SJSA1 (cell line): ENCODE measurements around the gene ZNF3. TPM values are rescaled to one million over a fixed set of nuclear protein-coding genes. Genes with fewer than 3 reads are reported as not detected.
"Not testable (repeated sequence)": the region's sequence is repeated elsewhere in the genome, so short reads cannot be mapped to it uniquely, and the experiment has no call there.

Experiments used
- DNase-seq, 2 experiments: peaks; one replicate each; pipeline ENCODE4 v3.0.0-alpha.2; 2015 to 2020; ENCODE audit warnings: low spot score in 2 of 2, low read depth in 1 of 2
- H3K27ac ChIP-seq: fragments of 250-450 bp; sonication (Bioruptor Pico); 2 replicates; pipeline ENCODE4 v1.5.1; 2020; ENCODE audit warnings: mild to moderate bottlenecking, moderate library complexity
- H3K27me3 ChIP-seq: fragments of 250-450 bp; sonication (Bioruptor Pico); replicated peaks from 2 replicates; pipeline ENCODE4 v1.5.1; 2020; ENCODE audit warnings: mild to moderate bottlenecking, moderate library complexity
- H3K36me3 ChIP-seq: fragments of 250-450 bp; sonication (Bioruptor Pico); 2 replicates; pipeline ENCODE4 v1.5.1; 2020; ENCODE audit warnings: mild to moderate bottlenecking
- H3K4me1 ChIP-seq: fragments of 250-450 bp; sonication (Bioruptor Pico); replicated peaks from 2 replicates; pipeline ENCODE4 v1.6.1; 2021; ENCODE audit warnings: mild to moderate bottlenecking
- H3K4me3 ChIP-seq: fragments of 250-450 bp; sonication (Bioruptor Pico); 2 replicates; pipeline ENCODE4 v1.5.1; 2020; ENCODE audit warnings: mild to moderate bottlenecking
- H3K9me3 ChIP-seq: fragments of 250-450 bp; sonication (Bioruptor Pico); replicated peaks from 2 replicates; pipeline ENCODE4 v1.5.1; 2020; ENCODE audit warnings: mild to moderate bottlenecking
- total RNA-seq: library from RNA; depleted of rRNA; stranded (reverse); fragments of >200 nt; shearing (Covaris generic); gene quantifications from 2 replicates; pipeline ENCODE4 v1.2.3, GENCODE V29; 2014; rRNA removed

The ZNF3 gene
- total RNA-seq, result 27.4 and 36.9 TPM in 2 replicates

DNA sequence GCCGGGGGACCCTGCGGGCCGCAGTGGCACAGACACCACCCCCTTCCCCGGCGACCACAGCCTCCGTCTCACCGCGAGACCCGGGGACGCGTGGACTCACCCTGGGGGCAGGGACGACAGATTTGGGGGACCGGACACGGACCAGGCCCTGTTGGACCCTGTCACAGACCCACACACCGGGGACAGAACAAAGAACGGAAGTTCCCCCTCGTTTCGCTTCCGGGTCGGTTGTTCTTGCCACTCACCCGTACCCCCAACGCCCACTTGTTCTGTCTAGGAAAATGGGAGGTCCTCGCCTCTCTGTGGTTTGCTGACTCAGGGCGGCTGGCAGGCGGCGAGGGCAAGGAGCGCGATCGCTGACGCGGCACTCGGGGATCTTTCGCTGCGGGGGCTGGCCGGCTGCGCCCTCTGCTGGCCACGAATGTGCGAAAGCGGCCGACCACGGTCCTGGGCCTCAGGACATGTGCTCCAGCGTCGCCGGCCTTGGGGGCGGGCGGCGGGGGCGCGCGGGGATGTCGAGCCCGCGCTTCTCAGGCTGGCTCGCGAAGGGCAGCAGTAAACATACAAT lies at the start of gene ZNF3:
Gene ZNF3 (minus strand): TSS at position 189 of the 568 bp plus-strand sequence. CDS start 4,366 bp downstream, outside the sequence.
- H3K27ac ChIP-seq, result peak within 1 kb of the TSS; percentile 78
- no peaks in the 10 kb centered on the region for H3K27me3 ChIP-seq
- no peaks in the 10 kb centered on the region for H3K9me3 ChIP-seq
- H3K4me1 ChIP-seq, result peaks cover 12% of the 10 kb centered on the region
- DNase-seq, result peak; percentile 99
- peaks cover 42% of the 10 kb centered on the region for H3K36me3 ChIP-seq
- H3K4me3 ChIP-seq, result peak within 1 kb of the TSS; percentile 83

DNA sequence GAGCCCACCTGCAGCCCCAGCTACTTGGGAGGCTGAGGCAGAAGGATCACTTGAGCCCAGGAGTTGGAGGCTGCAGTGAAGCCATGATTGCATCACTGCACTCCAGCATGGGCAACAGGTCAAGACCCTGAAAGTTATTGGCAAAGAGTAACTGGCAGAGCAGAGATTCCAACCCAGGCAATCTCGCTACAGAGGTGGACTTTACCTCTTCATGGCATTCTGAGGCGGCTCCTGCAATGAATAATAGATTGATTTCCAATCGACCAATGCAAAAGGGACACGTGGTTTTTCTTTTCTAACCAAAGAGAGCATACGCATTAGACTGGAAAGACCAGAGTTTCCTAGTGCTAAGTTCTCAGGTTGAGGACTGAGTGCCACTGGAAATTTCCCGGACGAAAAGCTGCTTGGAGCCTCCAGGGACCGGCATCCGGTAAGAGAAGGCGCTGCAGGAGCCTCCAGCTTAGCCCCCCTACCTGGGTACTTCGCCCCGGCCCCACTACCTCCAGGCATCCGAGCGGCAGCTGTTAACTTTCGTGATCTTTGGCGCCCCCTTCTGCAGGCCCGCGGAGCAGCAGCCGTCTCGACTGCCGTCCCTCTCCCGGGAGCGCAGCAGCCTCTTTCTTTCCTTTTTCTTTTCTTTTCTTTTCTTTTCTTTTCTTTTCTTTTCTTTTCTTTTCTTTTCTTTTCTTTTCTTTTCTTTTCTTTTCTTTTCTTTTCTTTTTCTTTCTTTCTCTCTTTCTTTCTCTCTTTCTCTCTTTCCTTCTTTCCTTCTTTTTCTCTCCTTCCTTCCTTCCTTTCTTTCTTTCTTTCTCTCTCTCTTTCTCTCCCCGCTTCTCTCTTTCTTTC lies 49.3 kb upstream of the ZNF3 start:
- no peaks in the 10 kb centered on the region for H3K9me3 ChIP-seq
- 0 out of 2 replicates have a peak, but pooled peaks cover 2% of the 10 kb centered on the region for H3K27me3 ChIP-seq
- no peak overlapping the region for H3K27ac ChIP-seq
- no peak overlapping the region for H3K4me3 ChIP-seq
- 0 out of 2 replicates have a peak, but pooled peaks cover 2% of the 10 kb centered on the region for H3K36me3 ChIP-seq
- peaks cover 24% of the 10 kb centered on the region for H3K4me1 ChIP-seq
- DNase-seq, result peak; percentile 65 to 73

DNA sequence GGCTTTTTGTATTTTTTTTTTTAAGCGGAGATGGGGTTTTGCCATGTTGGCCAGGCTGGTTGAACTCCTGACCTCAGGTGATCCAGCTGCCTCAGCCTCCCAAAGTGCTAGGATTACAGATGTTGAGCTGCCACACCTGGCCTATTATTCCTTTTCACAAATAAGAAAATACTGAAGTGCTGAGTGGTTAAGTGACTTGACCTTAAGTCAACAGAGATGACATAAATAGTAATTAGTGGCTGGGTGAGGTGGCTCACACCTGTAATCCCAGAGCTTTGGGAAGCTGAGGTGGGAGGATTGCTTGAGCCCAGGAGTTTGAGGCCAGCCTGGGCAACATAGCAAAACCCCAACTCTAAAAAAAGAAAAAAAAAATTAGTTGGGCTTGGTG lies 48.7 kb upstream of the ZNF3 start:
- H3K27ac ChIP-seq, H3K9me3 ChIP-seq, H3K27me3 ChIP-seq, H3K4me3 ChIP-seq, H3K36me3 ChIP-seq, DNase-seq: not testable (repeated sequence)
- peaks cover 24% of the 10 kb centered on the region for H3K4me1 ChIP-seq

DNA sequence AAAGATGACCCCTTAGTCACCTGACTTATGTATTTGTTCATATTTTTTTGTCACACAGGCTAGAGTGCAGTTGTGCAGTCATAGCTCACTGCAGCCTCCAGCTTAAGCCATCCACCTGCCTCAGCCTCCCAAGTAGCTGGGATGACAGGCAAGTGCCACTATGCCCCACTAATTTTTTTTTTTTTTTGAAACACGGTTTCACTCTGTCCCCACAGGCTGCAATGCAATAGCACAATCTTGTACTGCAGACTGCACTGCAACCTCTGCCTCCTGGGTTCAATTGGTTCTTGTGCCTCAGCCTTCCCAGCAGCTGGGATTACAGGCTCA lies 47.1 kb upstream of the ZNF3 start:
- Histone ChIP-seq H3K4me3 (no peak overlapping the region), H3K27me3 (no peaks in the 10 kb centered on the region), H3K4me1 (peaks cover 24% of the 10 kb centered on the region), H3K36me3 (peaks cover 5% of the 10 kb centered on the region; the same call in 1 of the 2 replicates), H3K27ac (no peak overlapping the region), H3K9me3 (no peaks in the 10 kb centered on the region)
- no peak for DNase-seq

DNA sequence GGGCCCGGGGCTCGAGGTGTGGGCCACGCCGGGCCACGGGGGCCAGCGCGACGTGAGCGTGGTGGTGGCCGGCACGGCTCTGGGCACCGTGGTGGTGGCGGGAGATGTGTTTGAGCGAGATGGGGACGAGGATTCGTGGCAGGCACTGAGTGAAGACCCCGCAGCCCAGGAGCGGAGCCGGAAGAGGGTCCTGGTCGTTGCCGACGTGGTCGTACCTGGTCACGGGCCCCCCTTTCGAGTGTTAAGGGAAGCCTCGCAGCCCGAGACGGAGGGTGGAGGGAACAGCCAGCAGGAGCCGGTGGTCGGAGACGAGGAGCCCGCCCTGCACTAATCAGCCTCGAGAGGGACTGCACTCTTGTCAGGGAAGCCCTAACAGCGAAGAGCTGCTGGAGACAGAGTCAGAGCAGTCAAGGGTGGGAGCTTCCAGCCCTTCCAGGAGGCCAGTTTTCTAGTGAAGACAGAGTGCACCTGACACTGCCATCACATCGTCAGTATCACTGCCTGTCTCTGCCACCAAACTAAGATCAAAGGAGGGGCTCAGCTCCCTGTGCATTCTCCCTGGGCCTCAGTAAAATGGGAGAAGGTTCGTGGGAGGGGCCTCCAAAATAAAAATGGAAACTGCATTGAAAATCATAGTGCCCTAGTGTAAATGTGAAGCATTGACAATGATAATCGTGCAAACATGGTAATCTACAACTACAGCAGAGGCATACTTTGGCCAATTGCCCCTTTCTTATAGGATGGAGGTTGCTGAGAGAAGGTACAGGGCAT lies 46.5 kb upstream of the ZNF3 start:
- H3K9me3 ChIP-seq, result no peaks in the 10 kb centered on the region
- H3K4me1 ChIP-seq, result peaks cover 24% of the 10 kb centered on the region
- peak overlapping the region; percentile 64 for H3K4me3 ChIP-seq
- H3K27ac ChIP-seq, result no peak overlapping the region
- H3K27me3 ChIP-seq, result no peaks in the 10 kb centered on the region
- DNase-seq, result no peak
- peaks cover 5% of the 10 kb centered on the region; the same call in 1 of the 2 replicates for H3K36me3 ChIP-seq

DNA sequence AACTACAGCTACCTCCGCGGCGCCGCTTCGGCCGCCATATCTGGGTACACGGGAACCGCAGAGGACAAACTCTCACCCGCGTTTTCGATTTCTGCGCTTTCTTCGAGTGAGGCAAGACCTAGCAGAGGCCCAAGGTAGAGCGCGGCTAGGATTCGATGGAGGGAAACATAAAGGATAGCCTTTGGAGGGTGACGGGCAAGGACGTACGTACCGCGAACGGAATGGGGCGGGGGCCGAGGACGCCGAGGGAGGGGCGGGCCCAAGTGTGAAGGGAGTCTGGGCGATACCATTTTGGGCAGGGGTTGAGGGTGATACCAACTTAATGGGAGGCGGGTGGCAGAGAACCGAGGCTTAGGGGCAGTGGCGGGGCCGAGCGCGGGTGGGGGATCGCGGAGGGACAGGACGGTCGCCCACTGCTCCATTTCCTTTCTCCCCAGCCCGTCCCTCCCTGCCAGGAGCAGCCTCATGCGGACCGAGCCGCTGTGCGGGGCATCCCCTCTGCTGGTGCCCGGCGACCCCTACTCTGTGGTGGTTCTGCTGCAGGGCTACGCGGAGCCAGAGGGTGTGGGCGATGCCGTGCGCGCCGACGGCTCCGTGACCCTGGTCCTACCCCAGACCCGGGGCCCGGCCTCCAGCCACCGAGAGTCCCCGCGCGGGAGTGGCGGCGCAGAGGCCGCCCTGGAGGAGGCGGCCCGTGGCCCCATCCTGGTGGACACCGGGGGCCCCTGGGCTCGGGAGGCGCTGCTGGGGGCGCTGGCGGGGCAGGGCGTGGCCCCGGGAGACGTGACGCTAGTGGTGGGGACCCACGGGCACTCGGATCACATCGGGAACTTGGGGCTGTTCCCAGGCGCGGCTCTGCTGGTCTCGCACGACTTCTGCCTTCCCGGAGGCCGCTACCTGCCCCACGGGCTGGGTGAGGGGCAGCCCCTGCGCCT lies 45.7 kb upstream of the ZNF3 start, which contains the start of gene MBLAC1:
Gene MBLAC1 (plus strand): TSS at position 37 of the 935 bp plus-strand sequence. CDS start 429 bp downstream, at position 466.
- Histone ChIP-seq H3K4me3 (peak within 1 kb of the TSS; percentile 64), H3K36me3 (peaks cover 5% of the 10 kb centered on the region; the same call in 1 of the 2 replicates), H3K27ac (peak within 1 kb of the TSS; percentile 85), H3K27me3 (no peaks in the 10 kb centered on the region), H3K9me3 (no peaks in the 10 kb centered on the region), H3K4me1 (peaks cover 21% of the 10 kb centered on the region)
- DNase-seq, result peak; percentile 88 to 90

DNA sequence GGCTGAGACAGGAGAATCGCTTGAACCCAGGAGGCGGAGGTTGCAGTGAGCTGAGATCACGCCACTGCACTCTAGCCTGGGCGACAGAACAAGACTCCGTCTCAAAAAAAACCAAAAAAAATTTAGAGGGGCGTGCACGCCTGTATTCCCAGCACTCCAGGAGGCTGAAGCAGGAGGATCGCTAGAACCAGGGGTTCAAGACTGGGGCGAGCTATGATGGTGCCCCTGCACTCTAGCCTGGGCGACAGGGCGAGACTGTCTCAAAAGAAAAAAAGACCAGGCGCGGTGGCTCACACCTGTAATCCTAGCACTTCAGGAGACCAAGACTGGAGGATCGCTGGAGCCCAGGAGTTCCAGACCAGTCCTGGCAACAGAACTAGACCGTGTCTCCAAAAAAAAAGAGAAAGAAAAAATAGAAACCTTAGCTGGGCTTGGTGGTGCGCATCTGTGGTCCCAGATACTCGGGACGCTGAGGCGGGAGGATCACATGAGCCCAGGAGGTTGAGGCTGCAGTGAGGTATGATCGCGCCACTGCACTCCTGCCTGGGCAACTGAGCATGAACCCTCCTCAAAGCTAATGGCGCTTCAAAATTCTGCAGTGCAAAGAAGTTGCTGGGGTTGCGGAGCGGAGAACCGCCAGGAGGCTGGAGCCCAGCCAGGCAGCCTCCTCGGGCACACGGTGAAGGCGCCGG lies 44.9 kb upstream of the ZNF3 start:
- Histone ChIP-seq H3K4me3 (peak overlapping the region; percentile 64), H3K4me1 (peaks cover 20% of the 10 kb centered on the region), H3K27ac (peak overlapping the region; percentile 85), H3K36me3 (peaks cover 5% of the 10 kb centered on the region; the same call in 1 of the 2 replicates), H3K9me3 (no peaks in the 10 kb centered on the region), H3K27me3 (no peaks in the 10 kb centered on the region)
- DNase-seq, result no peak

DNA sequence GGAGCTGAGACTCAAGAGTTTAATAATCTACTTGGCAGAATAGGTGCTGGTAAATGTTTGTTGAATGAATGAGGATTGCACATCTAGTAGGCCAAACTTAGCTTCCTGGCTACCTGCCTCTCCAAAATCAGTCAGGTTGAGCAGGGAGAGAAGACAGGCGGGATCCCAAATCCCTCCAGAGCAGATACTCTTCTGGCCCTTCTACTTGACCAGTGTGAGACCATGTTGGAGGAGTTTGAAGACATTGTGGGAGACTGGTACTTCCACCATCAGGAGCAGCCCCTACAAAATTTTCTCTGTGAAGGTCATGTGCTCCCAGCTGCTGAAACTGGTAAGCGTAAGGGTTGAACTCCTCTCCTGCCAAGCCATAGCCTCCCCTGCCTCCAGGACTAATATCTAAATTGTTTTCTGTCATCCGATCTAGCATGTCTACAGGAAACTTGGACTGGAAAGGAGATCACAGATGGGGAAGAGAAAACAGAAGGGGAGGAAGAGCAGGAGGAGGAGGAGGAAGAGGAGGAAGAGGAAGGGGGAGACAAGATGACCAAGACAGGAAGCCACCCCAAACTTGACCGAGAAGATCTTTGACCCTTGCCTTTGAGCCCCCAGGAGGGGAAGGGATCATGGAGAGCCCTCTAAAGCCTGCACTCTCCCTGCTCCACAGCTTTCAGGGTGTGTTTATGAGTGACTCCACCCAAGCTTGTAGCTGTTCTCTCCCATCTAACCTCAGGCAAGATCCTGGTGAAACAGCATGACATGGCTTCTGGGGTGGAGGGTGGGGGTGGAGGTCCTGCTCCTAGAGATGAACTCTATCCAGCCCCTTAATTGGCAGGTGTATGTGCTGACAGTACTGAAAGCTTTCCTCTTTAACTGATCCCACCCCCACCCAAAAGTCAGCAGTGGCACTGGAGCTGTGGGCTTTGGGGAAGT lies 43.0 kb upstream of the ZNF3 start:
- DNase-seq, result no peak
- H3K27ac ChIP-seq, result no peak overlapping the region
- no peak overlapping the region for H3K4me3 ChIP-seq
- peaks cover 24% of the 10 kb centered on the region for H3K4me1 ChIP-seq
- H3K27me3 ChIP-seq, result no peaks in the 10 kb centered on the region
- peaks cover 5% of the 10 kb centered on the region; the same call in 1 of the 2 replicates for H3K36me3 ChIP-seq
- H3K9me3 ChIP-seq, result no peaks in the 10 kb centered on the region

DNA sequence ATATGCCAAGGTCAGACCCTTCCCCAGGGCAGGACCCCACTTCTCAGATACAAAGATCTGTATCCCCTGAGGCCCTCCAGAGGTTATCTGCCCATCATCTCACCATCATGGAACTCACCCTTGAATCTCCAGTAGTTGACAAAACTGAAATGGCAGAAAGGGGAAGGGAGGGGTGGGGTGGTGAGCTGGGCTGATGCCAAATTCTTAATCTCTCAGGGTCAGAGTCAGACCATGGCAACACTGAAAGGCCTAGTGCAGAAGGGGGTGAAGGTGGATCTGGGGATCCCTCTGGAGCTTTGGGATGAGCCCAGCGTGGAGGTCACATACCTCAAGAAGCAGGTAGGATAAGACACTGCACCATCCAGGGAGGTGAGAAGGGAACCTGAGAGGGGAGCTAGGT lies 41.0 kb upstream of the ZNF3 start:
- Histone ChIP-seq H3K27me3 (no peaks in the 10 kb centered on the region), H3K36me3 (peaks cover 12% of the 10 kb centered on the region; the same call in 1 of the 2 replicates), H3K27ac (no peak overlapping the region), H3K9me3 (no peaks in the 10 kb centered on the region), H3K4me1 (peaks cover 18% of the 10 kb centered on the region), H3K4me3 (no peak overlapping the region)
- no peak for DNase-seq

DNA sequence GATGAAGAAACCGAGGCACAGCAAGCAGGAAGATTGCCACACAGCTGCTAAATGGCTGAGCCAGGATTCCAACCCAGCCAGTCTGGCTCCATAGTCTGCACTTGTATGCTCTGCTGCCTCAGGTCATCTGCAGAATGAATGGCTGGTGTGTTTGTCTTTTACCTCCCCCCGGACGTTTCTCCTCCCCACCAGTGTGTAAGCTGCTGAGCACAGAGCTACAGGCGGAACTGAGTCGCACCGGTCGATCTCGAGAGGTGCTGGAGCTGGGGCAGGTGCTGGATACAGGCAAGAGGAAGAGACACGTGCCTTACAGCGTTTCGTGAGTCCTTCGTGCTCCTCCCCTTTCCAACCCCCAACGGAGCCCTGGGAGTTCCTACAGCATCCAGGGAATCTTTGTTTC lies 40.5 kb upstream of the ZNF3 start:
- DNase-seq, result no peak
- no peak overlapping the region for H3K27ac ChIP-seq
- H3K4me3 ChIP-seq, result no peak overlapping the region
- H3K27me3 ChIP-seq, result no peaks in the 10 kb centered on the region
- H3K9me3 ChIP-seq, result no peaks in the 10 kb centered on the region
- peaks cover 14% of the 10 kb centered on the region for H3K4me1 ChIP-seq
- H3K36me3 ChIP-seq, result peaks cover 14% of the 10 kb centered on the region; the same call in 1 of the 2 replicates

DNA sequence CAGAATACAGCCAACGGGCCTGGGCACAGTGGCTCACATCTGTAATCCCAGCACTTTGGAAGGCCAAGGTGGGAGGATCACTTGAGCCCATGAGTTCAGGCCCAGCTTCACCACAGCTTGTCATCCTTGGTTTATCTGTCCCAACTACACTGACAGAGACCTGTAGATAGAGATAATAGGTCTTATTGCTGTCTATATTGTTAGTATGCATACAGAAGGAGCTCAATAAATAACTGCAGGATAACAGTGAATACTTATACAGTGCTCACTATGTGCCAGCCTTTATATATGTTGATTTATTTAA lies 39.2 kb upstream of the ZNF3 start:
- Histone ChIP-seq H3K36me3 (peaks cover 14% of the 10 kb centered on the region; the same call in 1 of the 2 replicates), H3K9me3 (no peaks in the 10 kb centered on the region), H3K4me3 (peak overlapping the region; percentile 64), H3K4me1 (peaks cover 9% of the 10 kb centered on the region), H3K27me3 (no peaks in the 10 kb centered on the region), H3K27ac (no peak overlapping the region)
- DNase-seq, result no peak
